GM10248 (cell line): ENCODE data around the gene HPX.
A peak's percentile ranks its signal among the peaks of the same experiment; 100 is the strongest.

Source experiments
- CTCF ChIA-PET: fragments of 300-600 bp; sonication (Branson Sonifier 250); formaldehyde crosslinking; extraction: SDS; loops from one replicate; lab custom pipeline; 2021; ENCODE audit warnings: antibody characterized with exemption; lab: Yijun Ruan, JAX
- POLR2A ChIA-PET: fragments of 350-650 bp; sonication (Branson Sonifier 250); formaldehyde crosslinking; extraction: SDS; loops from one replicate; lab custom pipeline; 2020; ENCODE audit warnings: antibody characterized with exemption; lab: Yijun Ruan, JAX
- DNase-seq: peaks from one replicate; pipeline ENCODE4 v3.0.0; 2012; ENCODE audit errors: extremely low spot score
- TF ChIP-seq, protein P1 (sequence below): IDR thresholded peaks from 2 replicates; pipeline ENCODE4 v1.5.1; 2012; ENCODE audit warnings: mild to moderate bottlenecking, low read depth; ENCODE audit errors: extremely low read depth, missing control alignments, control extremely low read depth

HPX gene

GRCh38 chr11:6433998-6434660 is 6.7 kb downstream of the HPX start:
- TF ChIP-seq, protein P1, sequence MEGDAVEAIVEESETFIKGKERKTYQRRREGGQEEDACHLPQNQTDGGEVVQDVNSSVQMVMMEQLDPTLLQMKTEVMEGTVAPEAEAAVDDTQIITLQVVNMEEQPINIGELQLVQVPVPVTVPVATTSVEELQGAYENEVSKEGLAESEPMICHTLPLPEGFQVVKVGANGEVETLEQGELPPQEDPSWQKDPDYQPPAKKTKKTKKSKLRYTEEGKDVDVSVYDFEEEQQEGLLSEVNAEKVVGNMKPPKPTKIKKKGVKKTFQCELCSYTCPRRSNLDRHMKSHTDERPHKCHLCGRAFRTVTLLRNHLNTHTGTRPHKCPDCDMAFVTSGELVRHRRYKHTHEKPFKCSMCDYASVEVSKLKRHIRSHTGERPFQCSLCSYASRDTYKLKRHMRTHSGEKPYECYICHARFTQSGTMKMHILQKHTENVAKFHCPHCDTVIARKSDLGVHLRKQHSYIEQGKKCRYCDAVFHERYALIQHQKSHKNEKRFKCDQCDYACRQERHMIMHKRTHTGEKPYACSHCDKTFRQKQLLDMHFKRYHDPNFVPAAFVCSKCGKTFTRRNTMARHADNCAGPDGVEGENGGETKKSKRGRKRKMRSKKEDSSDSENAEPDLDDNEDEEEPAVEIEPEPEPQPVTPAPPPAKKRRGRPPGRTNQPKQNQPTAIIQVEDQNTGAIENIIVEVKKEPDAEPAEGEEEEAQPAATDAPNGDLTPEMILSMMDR: no peak
- ChIA-PET CTCF (interaction anchor here (1.5 to 4.0 kb wide), 3 partner anchors 9 to 55 kb away, joined by 3 to 31 read pairs (median 16); no protein-coding TSS in a partner anchor), POLR2A (no interaction called here)
- no peak for DNase-seq

- no peak for DNase-seq
- ChIA-PET POLR2A (no interaction called here), CTCF (interaction anchor here (1.2 to 5.0 kb wide), 3 partner anchors 9 to 53 kb away, joined by 3 to 43 read pairs (median 34); partner anchors contain the start of gene HPX)
- TF ChIP-seq, protein P1: no peak
These were observed 8.9 kb downstream of the HPX start for GRCh38 chr11:6431861-6432260.

GRCh38 chr11:6427516-6427915 is 13.3 kb downstream of the HPX start:
- ChIA-PET CTCF (interaction anchor here (1.0 to 14.6 kb wide), 4 partner anchors 9 to 49 kb away, joined by 3 to 136 read pairs (median 24); partner anchors contain the start of genes APBB1 and HPX), POLR2A (no interaction called here)
- no peak for DNase-seq
- TF ChIP-seq, protein P1: no peak

DNA sequence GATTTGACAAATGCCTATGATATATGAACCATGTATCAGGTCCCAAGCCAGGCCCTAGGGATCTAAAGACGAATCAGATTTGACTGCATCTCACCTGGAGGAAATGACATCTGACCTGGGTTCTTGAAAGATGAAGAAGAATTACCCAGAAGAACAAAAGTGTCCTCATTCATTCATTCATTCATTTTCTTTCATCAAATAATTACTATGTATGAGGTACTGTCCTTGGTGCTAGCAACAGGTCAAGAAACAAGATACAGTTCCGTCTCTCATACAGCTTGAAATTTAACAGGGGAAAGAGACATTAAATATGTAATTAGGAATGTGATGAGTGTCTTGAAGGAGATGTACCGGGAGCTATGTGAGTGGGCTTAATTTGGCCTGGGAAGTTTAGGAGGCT is 20.1 kb downstream of the HPX start:
- no peak for DNase-seq
- TF ChIP-seq, protein P1: no peak
- ChIA-PET POLR2A (no interaction called here), CTCF (interaction anchor here (1.2 to 14.6 kb wide), 5 partner anchors 9 to 42 kb away, joined by 4 to 136 read pairs (median 10); partner anchors contain the start of gene HPX)

DNA sequence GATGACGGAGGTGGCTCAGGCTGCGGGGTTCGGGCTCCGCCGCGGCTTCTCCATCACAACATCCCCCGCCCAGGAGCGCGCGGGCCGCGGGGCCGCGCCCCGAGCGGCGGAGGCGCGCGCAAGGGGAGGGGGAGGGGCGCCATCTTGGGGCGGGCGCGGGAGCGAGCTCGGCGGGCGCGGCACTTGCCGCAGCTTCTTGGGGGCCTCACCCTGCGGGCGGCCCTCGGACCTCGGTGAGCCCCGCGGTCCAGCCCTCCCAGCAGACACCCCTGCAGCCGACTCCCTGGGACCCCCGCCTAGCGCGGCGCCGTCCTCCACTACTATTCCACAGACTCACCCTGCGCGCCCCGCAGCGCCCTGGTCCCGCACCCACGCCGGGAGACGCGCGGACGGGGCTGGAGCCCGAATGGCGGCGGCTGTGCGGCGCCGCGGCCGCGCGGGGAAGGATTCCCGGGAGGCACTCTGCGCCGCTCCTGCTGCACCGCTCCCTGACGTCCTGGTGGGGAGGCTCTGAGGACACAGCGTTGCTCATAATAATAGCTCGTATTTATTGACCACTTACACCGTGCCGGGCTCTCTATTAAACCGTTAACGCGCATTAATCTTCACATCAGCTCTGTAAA is 21.7 kb downstream of the HPX start, which contains the start of gene APBB1:
TSS of gene APBB1 (minus strand) at position 86 of the 623 bp plus-strand sequence. CDS start 7,747 bp downstream, outside the sequence.
- ChIA-PET POLR2A (interaction anchor here (0.6 to 1.1 kb wide), 2 partner anchors 17 to 62 kb away, joined by 3 to 12 read pairs; partner anchors contain the start of genes ARFIP2 and TIMM10B), CTCF (interaction anchor here (0.7 to 14.6 kb wide), 9 partner anchors 8 to 63 kb away, joined by 3 to 136 read pairs (median 6); partner anchors contain the start of gene HPX)
- TF ChIP-seq, protein P1: no peak
- DNase-seq: peak; percentile 76

- no peak for DNase-seq
- CTCF ChIA-PET: interaction anchor here (0.9 to 14.6 kb wide), 7 partner anchors 9 to 56 kb away, joined by 3 to 136 read pairs (median 6); partner anchors contain the start of gene HPX
These were observed 22.2 kb downstream of the HPX start for GRCh38 chr11:6418557-6419008.

More at GRCh38 chr11:6418557-6419008, 22.2 kb downstream of the HPX start:
- POLR2A ChIA-PET: interaction anchor here (1.1 kb wide), 1 partner anchor 16 kb away, joined by 12 read pairs; no protein-coding TSS in a partner anchor
- TF ChIP-seq, protein P1: no peak
